CD4-positive, alpha-beta T cell (primary cell): ENCODE data around the gene TXNRD2. TPM values are rescaled to one million over a fixed set of nuclear protein-coding genes. Genes with fewer than 3 reads are reported as not detected.

Source experiments
- ATAC-seq: fragments of 200-7000 bp; cut with Tn5 transposase; one replicate; pipeline ENCODE4 v1.10.0; 2022; ENCODE audit warnings: mild to moderate bottlenecking; ENCODE audit not compliant: poor library complexity
- CTCF ChIA-PET: fragments of 350-600 bp; sonication (Branson Sonifier 250); formaldehyde crosslinking; loops from one replicate; lab custom pipeline; 2021; ENCODE audit warnings: antibody characterized with exemption, inconsistent platforms; lab: Charles Lee
- POLR2A ChIA-PET: fragments of 350-600 bp; sonication (Branson Sonifier 250); formaldehyde crosslinking; loops from one replicate; lab custom pipeline; 2021; ENCODE audit warnings: antibody characterized with exemption, inconsistent platforms; lab: Charles Lee
- DNase-seq, 14 experiments: peaks; one replicate each; pipeline ENCODE4 v3.0.0-alpha.2; 2013 to 2020; ENCODE audit warnings: mixed read lengths in 2 of 14
- H3K27ac ChIP-seq, 2 donors: one replicate each; pipeline versions ENCODE4 v1.5.1 to v1.7.0; 2013; ENCODE audit warnings: low read length in 2 of 2, low read depth in 1 of 2, mild to moderate bottlenecking in 1 of 2
- H3K27me3 ChIP-seq, 2 experiments: 1 replicate in 1 of 2; 2 replicates in 1 of 2; pipeline versions ENCODE4 v1.6.1 to v1.7.0; 2013; ENCODE audit warnings: low read length in 2 of 2, control low read depth in 1 of 2, mild to moderate bottlenecking in 1 of 2, moderate library complexity in 1 of 2; ENCODE audit not compliant: insufficient read depth in 2 of 2, control insufficient read depth in 1 of 2
- H3K36me3 ChIP-seq: one replicate; pipeline ENCODE4 v1.6.1; 2013; ENCODE audit warnings: low read length, control low read depth; ENCODE audit not compliant: insufficient read depth
- H3K4me1 ChIP-seq: one replicate; pipeline ENCODE4 v1.6.1; 2013; ENCODE audit warnings: low read length, control low read depth; ENCODE audit not compliant: insufficient read depth
- H3K4me3 ChIP-seq: one replicate; pipeline ENCODE4 v1.5.1; 2013; ENCODE audit warnings: mild to moderate bottlenecking, low read length, moderate library complexity
- H3K9me3 ChIP-seq, 2 experiments: 1 replicate in 1 of 2; 2 replicates in 1 of 2; pipeline versions ENCODE4 v1.6.1 to v1.7.0; 2013; ENCODE audit warnings: low read length in 2 of 2, mild to moderate bottlenecking in 2 of 2, control low read depth in 1 of 2, moderate library complexity in 1 of 2; ENCODE audit not compliant: control insufficient read depth in 1 of 2, insufficient read depth in 1 of 2
- H3K27ac Mint-ChIP-seq: one replicate; pipeline ENCODE4 v1.8.0; 2020; ENCODE audit warnings: mixed read lengths
- H3K27me3 Mint-ChIP-seq: one replicate; pipeline ENCODE4 v1.8.0; 2021; ENCODE audit warnings: mixed read lengths
- H3K36me3 Mint-ChIP-seq: one replicate; pipeline ENCODE4 v1.8.0; 2021; ENCODE audit warnings: low read depth, mixed read lengths
- H3K4me1 Mint-ChIP-seq: one replicate; pipeline ENCODE4 v1.8.0; 2021; ENCODE audit warnings: low read depth, mixed read lengths
- H3K4me3 Mint-ChIP-seq: one replicate; pipeline ENCODE4 v1.8.0; 2020; ENCODE audit warnings: mild to moderate bottlenecking, mixed read lengths
- H3K9me3 Mint-ChIP-seq: one replicate; pipeline ENCODE4 v1.8.0; 2020; ENCODE audit warnings: mixed read lengths
- CTCF ChIP-seq: fragments of 200-600 bp; IDR thresholded peaks from one replicate; pipeline ENCODE4 v1.8.0; 2022; ENCODE audit warnings: antibody characterized with exemption, mild to moderate bottlenecking
- intact Hi-C, 2 experiments: fragments of 100-400 bp; cut with DNase I in 1 of 2; cut with micrococcal nuclease in 1 of 2; formaldehyde crosslinking; loops; one replicate each; pipeline versions ENCODE4 v1.15.1 to v1.9.0; 2023 to 2025; cut with DNase I, micrococcal nuclease
- microRNA-seq: library from miRNA; unstranded; fragments of <30 nt; microRNA quantifications from one replicate; pipeline ENCODE4 v1.2.0, GENCODE V29; 2021; ENCODE audit warnings: borderline microRNAs expressed, borderline replicate concordance
- total RNA-seq, 174 experiments: library from RNA in 2 of 174; stranded (reverse) in 2 of 174; gene quantifications; one replicate each; pipeline ENCODE4 v1.2.3 and lab custom pipeline; 2021 to 2026

The TXNRD2 gene
- total RNA-seq, 2 experiments from 2014 or later, result 18.6 to 19.5 TPM

GRCh38 chr22:19826619-19826950 is 115.0 kb downstream of the TXNRD2 start:
- DNase-seq (no peak), ATAC-seq (no peak)
- H3K27me3 Mint-ChIP-seq, result no peaks in the 10 kb centered on the region
- POLR2A ChIA-PET, result interaction anchor here (0.6 kb wide), 1 partner anchor 131 kb away, joined by 3 read pairs; no protein-coding TSS in a partner anchor
- no peaks in the 10 kb centered on the region for H3K36me3 Mint-ChIP-seq
- no peaks in the 10 kb centered on the region for H3K4me1 Mint-ChIP-seq
- Histone ChIP-seq H3K4me3 (no peak overlapping the region), H3K9me3 (no peaks in the 10 kb centered on the region), H3K27ac (no peak overlapping the region), H3K4me1 (no peaks in the 10 kb centered on the region), H3K36me3 (no peaks in the 10 kb centered on the region), H3K27me3 (no peaks in the 10 kb centered on the region)
- H3K27ac Mint-ChIP-seq, result no peak overlapping the region
- TF ChIP-seq CTCF, result no peak
- intact Hi-C loops, result no loop called here
- no peaks in the 10 kb centered on the region for H3K9me3 Mint-ChIP-seq
- CTCF ChIA-PET, result no interaction called here
- no peak overlapping the region for H3K4me3 Mint-ChIP-seq

GRCh38 chr22:19825904-19826618 is 115.6 kb downstream of the TXNRD2 start:
- Histone ChIP-seq H3K27me3 (no peaks in the 10 kb centered on the region), H3K36me3 (no peaks in the 10 kb centered on the region), H3K27ac (no peak overlapping the region), H3K4me1 (no peaks in the 10 kb centered on the region), H3K9me3 (no peaks in the 10 kb centered on the region), H3K4me3 (no peak overlapping the region)
- no peak for TF ChIP-seq CTCF
- no peak for DNase-seq
- CTCF ChIA-PET, result no interaction called here
- no peak overlapping the region for H3K4me3 Mint-ChIP-seq
- intact Hi-C loops, result no loop called here
- POLR2A ChIA-PET, result interaction anchor here (0.6 kb wide), 1 partner anchor 131 kb away, joined by 3 read pairs; no protein-coding TSS in a partner anchor
- H3K4me1 Mint-ChIP-seq, result no peaks in the 10 kb centered on the region
- no peaks in the 10 kb centered on the region for H3K27me3 Mint-ChIP-seq
- no peak overlapping the region for H3K27ac Mint-ChIP-seq
- ATAC-seq, result no peak
- H3K36me3 Mint-ChIP-seq, result no peaks in the 10 kb centered on the region
- no peaks in the 10 kb centered on the region for H3K9me3 Mint-ChIP-seq

Small RNA genes within 50 kb of the gene (microRNA-seq; reads per million reads assigned to microRNA genes)
- not detected for gene MIR4761

Other genes with a start within 250 kb of the TXNRD2 start
- under 1 TPM; 0.71 to 0.75 TPM for gene SEPTIN5, start 227.3 kb downstream of the TXNRD2 start, total RNA-seq
- under 1 TPM in 1 of 2 experiments, not detected in 1; 0.22 TPM for gene GP1BB, start 218.3 kb downstream of the TXNRD2 start, total RNA-seq
- not detected for gene TBX1, start 181.0 kb downstream of the TXNRD2 start, total RNA-seq
- 1 to 10 TPM; 3.0 to 6.5 TPM for gene GNB1L, start 86.9 kb downstream of the TXNRD2 start, total RNA-seq
- gene RTL10, start 86.9 kb downstream of the TXNRD2 start, total RNA-seq, result 10 to 100 TPM; 24.7 TPM
- gene COMT, start within 50 bp of the TXNRD2 start, total RNA-seq, result 10 to 100 TPM; 11.3 to 11.4 TPM
- gene ARVCF, start 75.0 kb upstream of the TXNRD2 start, total RNA-seq, result 1 to 10 TPM; 2.2 to 2.5 TPM
- gene TANGO2, start 79.3 kb upstream of the TXNRD2 start, total RNA-seq, result 10 to 100 TPM; 10.3 to 10.5 TPM
- gene DGCR8, start 138.4 kb upstream of the TXNRD2 start, total RNA-seq, result 10 to 100 TPM; 17.8 to 18.5 TPM
- gene RANBP1, start 174.3 kb upstream of the TXNRD2 start, total RNA-seq, result 10 to 100 TPM; 68.1 to 72.1 TPM
- gene TRMT2A, start 175.4 kb upstream of the TXNRD2 start, total RNA-seq, result 10 to 100 TPM; 79.3 to 84.2 TPM
- 10 to 100 TPM; 44.9 to 49.3 TPM for gene ZDHHC8, start 190.0 kb upstream of the TXNRD2 start, total RNA-seq
- not detected for gene CCDC188, start 209.2 kb upstream of the TXNRD2 start, total RNA-seq